LNCAP (cell line): ENCODE results near the gene AMBRA1.

Experiments used
- CTCF ChIP-seq: fragments of 450-650 bp; IDR thresholded peaks from 2 replicates; pipeline ENCODE4 v1.5.1; 2017; ENCODE audit warnings: mild to moderate bottlenecking

The AMBRA1 gene

GRCh38 chr11:46469926-46470325 is 123.9 kb downstream of the AMBRA1 start:
- TF ChIP-seq CTCF, result no peak

- no peak for TF ChIP-seq CTCF
Observed at GRCh38 chr11:46465683-46466082, 128.1 kb downstream of the AMBRA1 start.

GRCh38 chr11:46463701-46464421 is 130.0 kb downstream of the AMBRA1 start:
- TF ChIP-seq CTCF, result no peak

GRCh38 chr11:46461461-46461927 is 132.3 kb downstream of the AMBRA1 start:
- no peak for TF ChIP-seq CTCF

GRCh38 chr11:46458491-46458890 is 135.3 kb downstream of the AMBRA1 start:
- TF ChIP-seq CTCF, result no peak

- TF ChIP-seq CTCF, result no peak
Observed at GRCh38 chr11:46457659-46458424, 136.0 kb downstream of the AMBRA1 start.

GRCh38 chr11:46457021-46457420 is 136.8 kb downstream of the AMBRA1 start:
- no peak for TF ChIP-seq CTCF
